ENCODE data around the gene FAM170B.

The FAM170B gene

DNA sequence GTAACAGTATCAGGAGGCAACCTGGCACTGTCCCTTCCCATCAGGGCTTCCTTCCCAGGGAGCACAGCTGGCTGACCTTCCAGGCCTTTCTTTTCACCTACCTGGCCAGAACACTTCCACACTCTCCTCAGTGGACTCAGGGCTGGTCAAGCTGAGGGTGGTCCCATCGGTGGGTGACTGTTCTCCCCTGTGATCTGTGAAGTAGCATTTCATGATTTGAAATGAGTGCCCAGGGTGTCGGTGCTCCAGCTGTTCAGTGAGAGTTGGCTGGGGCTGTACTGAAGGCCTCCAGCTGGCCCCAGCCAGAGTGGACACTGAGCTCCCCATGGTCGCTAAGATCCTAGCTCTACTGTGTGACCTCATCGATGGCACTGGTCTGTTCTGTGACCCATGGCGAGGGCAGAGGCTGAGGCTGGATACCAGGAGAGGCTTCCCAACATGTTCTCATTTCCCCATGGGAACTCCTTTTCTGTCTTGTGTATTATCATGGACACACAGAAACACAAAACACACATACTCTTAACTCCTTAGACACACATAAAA, at the start of gene FAM170B:
FAM170B (minus strand) TSS at position 316 of the 543 bp plus-strand sequence; CDS start at position 213, 103 bp downstream.
- no peak for DNase-seq

DNA sequence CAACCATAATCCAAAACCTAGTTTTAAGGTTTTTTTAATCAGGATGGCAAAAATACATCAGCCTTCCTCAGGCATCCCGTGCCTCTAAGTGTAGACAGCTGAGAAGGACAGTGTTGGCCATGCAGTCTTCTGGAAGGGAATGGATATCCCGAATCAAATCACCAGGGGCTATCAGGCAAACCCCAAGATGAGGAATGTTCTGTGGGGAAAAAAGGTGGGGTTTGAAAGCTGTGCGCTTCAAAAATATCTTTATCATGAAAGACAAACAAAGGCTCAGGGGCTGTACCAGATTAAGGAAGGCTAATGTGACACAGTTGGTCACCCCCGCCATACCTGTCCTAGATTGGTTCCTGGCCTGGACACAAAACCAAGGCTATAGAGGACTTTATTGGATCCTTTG, 49.0 kb upstream of the FAM170B start:
- no peak for DNase-seq

DNA sequence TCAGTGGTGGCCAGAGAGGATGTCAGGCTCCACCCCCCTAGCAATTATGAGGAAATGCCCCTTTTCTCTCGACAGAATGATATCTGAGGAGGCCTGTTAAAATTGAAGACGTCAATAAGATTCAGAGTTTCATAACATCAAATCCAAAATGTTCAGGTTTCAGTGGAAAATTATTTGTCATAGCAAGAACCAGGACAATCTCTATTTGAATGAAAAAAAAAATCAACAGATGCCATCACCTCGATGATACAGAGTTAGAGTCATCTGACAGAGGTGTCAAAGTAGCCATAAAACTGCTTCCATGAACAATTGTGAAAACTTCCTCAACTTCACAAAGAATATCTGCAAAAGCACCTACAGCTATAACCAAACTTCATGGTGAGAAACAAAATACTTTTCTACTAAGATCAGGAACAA, 46.6 kb upstream of the FAM170B start:
- DNase-seq = no peak

DNA sequence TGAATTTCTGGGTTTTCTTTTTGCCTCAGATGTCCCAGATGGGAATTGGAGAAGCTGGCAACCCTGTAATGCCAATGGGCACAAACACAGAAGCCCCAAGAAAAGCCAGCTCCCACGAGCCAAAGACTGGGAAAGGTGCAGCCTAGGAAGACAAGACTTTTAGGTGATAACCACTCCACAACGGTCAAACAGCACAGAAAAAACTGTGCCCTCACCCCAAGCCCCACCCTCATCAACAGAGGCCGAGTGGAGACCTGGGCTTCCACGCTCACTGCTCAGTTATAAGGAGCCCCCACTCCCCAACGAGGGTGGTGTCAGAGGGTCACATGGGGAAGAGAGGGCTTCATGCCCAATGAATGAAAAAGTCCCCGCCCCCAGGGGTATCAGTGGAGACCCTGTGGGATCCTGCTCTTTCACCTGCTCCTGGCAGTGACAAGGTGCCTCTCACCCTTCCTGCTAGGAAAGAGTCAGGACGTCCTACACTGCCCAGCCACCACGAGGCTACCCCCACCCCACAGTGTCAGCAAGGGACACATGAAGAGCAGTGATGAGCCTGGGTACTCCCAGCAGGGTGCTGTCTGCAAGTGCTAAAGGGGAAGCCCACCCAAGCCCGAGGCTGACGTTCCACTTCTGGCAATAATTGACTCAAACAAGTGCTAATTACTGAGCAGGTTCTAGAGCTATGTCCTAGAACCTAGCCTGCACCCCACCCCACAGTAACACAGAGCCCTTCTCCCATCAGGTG, 46.0 kb upstream of the FAM170B start:
- DNase-seq = no peak

DNA sequence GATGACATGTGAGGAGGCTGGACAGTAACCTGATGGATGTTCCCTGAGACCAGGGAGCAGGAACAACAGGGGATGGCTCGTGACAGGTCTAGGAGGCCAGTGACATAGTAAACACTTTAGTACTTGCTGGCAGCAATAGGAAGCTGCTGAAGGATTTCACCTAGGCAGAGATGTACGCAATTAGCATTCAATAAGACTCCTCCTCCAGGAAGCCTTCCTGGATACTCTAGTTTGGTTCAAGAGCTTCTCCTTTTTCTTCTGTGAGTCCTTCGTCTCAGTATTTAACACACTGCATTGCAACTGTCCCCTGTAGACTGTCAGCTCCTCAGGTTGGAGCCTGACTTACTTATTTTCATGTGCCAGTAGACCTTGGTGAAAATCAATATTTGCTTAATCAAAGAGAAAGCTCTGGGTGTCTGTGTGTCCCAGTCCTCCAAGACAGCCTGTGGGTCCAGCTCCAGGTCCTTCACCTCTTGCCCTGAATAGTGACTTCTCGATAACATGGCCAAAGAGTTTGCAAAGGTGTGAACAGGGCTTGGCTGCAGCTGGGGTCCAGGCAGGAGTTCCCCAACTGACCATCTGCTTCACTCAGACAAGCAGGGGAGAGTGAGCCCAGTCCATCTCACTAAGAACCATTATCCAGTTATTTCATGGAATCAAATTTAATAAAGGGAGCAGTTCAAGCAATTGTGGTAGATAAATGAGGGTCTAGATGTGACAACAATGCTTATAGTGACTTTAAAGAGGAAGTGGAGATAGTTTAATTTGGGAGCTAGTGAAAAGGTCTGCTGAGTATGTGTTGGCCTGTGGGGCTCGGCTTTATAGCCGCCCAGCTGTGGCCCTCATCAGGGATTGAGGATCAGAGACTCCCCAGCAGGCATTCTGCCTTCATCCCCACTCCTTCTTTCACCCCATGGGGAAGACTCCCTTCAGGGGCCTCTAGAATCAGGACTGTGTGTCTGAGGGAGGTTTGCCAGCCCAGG, 45.0 kb upstream of the FAM170B start:
- DNase-seq = no peak

DNA sequence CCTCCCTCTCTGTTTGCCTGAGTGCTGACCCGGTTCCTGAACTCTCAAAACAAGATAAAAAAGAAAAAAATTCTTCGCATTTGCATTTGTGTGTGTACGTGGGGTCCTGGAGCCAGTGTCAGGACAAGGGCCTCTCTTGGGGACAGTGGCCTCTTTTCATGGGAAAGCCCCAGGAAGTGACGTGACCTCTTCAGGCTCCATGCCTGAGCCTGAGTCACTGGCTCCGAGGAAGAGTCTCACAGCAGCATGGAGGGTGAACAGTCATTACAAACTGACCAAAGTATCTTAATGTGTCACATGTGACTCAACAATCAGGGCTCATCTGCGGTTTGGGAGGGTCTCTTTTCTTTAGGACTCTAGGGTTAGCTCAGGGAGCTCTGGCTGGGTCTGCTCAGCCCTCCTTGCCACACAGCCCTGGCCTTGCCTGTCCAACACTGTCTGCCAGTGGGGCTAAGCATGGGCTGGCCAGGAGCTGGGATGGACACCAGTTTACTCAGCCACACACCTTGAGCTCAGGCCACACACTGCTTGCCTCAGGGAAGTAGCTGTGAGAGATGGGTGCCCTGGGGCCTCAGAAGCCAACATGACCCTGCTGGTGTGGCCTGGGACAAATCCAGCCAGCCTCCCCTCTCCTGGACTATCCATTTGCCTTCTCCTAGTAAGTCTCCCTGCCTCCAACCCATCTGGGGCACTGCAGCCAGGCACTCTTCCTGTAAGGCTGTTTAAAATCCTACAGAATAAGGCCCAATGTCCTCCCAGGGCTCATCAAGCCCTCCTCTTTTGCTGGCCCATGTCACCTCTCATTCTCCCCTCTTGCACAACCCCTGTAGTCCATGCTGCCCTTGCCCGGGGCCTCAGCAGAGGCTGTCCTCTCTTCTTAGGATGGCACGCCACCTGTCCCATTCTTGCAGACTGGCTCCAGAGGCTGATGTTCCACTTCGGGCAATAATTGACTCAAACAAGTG, 43.9 kb upstream of the FAM170B start:
- no peak for DNase-seq

DNA sequence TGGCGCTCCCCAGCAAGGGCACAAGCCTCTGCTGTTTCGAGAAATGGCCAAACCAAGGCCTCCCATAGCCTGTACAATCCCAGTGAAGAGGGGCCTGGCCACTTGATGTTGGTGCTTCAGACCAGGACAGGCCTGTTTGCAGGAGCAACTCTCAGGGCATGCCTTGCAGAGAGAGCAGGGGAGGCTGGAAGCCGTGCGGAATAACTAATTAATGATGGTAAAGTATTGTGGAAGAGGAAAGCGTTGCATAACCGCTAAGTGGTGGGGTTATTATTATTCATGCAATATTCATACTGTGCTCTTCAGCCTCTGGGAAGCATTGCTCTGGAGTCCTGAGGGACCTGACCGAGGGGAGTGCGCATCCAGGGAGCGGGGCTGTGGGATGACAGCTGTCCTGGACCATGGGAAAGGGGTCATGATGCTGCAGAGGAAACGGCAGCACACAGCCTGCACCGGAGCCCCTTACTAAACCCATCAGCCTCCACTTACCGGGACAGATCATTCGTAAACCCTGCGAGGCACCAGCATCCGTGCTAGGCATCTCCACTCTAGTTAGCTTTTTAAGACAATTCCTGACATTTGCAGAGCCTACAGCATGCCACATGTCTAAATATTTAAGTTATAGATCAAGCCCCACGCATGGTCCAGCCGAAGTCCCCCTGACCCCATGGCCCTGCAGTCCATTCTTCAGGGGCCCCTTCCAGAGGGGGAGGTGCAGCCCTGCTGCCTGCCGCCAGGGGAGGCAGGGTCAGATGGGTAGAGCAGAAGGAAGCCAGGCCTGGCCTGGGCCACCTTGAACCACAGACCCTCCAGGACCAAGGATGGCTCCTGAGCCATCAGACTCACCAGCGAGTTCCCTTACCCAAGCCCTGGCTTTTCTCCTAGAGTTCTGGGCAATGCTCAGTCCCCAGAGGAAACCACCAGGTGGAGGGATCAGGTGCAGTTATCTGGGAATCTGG, 42.8 kb upstream of the FAM170B start:
- DNase-seq = no peak

DNA sequence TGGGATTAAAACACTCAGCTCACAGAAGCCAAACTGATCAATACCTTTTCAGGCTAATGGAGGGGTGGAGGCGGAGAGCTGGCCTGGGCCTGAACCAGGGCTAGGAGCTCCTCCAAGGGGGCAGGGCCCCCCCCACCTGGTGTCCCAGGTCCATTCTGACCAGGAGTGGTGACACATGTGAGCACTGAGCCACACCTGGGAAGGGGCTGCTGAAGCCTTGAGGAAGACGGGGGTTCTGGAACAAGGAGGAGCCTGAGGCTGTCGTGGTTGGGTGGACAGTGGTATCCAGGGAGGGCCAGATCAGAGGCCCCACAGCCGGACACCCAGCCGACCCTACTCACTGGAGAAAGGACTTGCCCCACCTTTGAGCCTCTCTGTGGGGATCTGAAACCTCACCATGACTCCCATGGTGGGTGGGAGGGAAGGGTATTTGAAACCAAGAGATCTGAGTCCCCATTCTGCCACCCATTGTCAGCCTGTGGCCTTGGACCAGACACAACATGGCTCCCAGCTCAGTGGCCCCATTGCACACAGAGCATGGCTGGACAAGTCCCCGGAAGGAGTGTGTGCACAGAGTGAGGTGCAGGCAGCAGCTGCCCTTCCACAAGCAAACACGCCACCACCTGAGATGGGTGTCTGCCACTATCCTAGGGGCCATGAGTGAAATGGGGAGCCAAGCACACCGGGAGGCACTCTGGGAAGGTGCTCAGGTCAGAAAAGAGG, 41.9 kb upstream of the FAM170B start:
- no peak for DNase-seq

DNA sequence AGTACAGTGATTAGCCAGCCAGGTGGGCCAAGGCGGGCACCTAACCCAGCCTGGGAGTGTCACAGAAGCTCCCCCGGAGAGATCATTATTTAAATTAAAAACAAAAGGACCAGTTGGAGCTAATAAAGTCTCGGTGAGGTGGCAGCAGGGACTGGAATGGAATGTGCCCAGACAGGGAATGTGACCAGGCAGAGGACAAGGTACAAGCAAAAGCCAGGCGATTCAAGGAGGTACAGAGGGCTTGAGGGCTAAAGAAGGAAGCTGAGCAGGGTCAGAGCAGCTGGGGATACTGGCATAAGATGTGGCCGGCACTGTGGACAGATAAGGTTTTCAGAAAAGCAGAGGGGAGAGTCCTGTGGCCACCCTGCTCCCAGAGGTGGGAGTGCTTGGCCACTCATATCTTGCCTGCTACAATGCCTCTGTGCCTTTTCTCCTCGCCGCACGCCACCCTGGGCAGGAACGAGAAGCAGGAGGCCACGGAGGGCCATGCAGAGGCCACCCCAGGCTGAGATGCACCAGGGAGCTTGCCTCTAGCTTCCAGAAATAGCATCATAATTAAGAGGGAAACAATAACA, 41.2 kb upstream of the FAM170B start:
- no peak for DNase-seq

DNA sequence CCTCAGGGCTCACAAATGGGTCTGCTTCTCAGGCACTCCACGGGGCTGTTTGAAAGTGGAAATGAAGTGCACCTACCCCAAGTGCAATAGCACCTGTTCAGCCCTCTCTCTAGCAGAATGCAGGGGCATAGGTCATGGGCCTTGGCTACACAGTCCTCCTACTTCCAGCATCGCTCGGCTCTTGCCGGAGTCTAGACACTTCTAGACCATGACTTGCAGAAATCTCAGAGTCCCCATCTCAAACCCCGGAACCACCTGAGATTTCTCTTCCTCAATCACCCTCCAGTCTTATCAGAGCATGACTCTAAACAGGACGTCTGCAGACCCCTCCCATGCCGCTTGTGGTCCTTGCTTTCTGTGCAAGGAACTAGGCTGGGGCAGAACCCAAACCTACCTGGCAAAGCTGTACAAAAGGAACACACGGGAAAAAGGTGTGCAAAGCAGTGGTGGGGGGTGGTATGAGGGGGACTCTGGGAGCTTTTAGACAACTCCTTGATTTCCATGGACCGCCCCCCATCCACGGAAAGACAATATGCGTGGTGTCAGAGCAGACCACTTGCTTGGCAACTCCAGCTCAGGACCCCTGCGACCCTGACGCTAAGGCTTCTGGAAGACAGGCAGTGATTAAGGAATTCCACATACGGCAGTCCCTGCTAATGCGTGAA, 40.6 kb upstream of the FAM170B start:
- DNase-seq = no peak

DNA sequence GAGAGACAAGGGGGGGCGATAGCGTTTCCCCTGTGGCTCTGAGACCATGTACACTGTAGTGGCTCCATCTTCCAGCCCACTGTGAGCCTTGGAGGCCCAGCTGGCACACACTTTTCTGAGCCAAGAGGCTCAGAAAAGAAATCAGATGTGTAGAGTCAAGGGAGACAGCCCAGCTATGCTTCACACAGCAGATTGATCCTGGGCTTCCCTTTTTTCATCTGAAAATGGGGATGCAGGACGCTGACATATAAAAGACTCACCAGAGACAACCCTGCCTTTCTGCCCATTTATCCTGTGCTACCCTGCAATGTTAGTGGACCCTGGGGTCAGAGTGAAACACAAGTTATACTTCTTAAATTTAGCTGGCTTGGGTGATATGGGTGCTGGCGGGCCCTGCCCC, 40.0 kb upstream of the FAM170B start:
- no peak for DNase-seq

DNA sequence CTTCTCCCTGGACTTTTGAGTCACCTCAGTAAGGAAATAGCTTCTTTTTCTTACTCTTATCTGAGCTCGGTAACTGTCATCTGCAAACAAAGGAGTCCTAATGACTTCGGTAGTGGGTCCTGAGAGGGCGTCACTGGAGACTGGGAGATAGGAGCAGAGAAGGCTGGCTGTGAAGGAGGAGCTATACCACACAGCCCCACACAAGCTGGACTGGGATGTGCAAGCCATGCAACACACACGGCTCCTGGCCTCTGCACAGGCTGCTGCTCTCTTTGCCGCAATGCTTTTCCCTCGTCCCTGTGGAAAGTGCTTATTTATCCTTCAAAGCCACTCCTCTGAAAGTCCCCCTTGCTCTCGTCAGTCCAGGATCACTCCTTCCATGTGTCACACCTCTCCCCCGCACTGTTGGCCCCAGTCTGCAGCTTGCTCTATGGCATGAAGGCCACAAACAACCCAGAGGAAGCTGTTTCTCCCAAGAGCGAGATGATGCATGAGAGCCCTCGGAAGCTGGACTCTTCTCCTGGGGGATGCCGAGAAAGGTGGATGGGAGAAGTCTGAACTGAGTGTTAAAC, 39.5 kb upstream of the FAM170B start:
- no peak for DNase-seq

DNA sequence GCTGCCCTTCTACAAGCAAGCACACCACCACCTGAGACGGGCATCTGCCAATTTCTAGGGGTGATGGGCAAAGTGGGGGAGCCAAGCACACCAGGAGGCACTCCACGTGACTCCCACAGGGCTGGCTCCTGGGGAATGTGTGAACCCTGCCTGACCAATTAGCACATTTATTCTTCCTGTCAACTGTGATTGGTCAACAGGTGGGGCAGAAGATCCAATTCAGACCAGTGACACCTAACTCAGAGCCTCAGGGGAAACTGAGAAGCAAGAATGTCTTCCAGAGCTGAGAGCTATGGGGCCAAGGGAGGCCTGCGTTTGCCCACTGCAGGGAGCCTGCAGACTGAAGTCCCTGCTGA, 38.9 kb upstream of the FAM170B start:
- no peak for DNase-seq

DNA sequence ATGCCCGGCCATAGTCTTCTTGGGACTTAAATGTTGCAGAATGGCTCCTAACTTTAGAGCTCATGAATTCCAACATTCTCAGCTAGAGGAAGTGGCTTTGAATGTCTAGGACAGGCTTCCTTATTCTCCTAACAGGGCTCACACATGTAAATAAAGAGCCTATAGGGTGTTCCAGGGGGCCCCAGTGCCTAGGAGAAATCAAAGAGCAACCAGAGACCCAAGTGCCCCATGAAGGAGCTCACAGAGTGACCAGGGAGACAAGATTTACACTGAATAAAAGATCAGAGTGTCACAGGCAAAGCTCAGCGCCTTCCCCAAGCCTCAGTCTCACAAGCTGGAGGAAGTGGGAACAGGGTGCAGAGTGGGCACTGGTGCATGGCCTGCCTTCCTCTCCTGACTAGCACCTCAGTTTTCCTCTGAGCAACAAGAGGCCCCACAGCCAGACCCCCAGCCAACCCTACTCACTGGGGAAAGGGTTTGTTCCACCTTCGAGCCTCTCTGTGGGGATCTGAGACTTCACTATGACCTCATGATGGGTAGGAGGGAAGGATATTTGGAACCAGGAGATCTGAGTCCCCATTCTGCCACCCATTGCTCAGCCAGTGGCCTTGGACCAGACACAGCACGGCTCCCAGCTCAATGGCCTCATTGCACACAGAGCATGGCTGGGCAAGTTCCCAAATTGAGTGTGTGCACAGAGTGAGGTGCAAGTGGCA, 38.4 kb upstream of the FAM170B start:
- no peak for DNase-seq

DNA sequence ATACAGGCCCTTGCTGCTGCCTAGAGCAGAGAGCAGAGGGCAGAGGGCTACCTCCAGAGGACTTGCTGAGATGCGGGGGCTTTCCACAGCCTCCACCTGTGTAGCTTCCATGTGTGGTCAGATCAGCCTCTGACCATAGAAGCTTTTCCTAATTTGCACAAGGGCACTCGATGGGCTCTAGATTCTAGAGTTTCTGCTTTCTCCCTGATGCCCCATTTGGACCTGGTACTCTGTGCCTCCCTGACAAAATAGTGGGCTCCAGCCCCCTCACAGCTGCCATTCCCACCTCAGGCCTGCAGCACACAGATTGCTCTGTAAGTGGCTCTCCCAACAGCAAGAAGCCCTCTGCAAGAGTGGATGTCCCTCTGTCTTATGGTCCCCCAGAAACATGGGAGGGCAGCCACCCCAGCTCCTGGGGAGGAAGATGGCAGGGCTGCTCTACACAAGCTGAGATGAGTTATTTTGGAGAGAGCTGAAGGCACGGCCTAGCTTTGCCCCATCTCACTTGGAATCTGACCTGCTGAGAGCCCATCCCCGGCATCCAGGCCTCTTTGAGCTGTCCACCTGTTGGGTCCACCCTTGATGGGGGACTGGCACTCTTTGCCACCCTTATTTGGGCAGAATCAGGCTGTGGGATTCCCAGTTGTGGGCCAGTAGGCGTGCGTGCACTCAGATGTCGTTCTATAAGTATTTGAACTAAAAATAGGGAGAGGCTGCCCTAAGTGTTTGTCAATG, 37.7 kb upstream of the FAM170B start:
- no peak for DNase-seq

DNA sequence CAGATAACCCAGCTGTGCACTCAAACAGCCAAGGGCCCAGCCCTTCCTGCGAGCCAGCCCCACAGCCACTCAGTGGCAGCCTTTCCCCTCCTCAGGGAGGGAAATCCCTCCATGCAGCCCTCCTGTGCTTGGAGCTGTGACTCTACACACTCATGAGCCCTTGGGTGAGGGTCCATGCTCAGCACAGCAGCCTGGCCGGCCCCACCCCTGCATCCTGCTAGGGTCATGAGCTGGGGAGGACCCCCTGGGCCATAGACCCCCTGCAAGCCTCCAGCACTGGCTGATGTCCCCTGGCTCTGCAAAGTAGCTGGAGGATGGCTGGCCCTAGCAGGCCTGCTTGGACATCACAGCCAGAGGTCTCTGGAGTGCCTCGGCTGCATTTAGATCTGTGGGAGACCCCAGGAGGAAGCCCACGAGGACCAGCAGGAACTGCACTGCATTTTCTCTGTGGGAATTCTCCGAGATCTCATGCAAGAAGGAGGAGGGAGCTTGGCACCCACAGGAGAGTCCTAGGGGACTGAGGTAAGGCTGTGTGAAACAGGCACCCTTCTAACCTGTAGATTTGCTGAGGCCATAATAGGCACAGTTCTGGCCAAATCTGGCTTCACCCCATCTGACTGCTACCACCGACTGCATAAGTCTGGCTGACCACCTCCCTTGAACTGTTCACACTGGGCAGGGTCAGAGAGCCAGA, 37.0 kb upstream of the FAM170B start:
- DNase-seq = no peak

DNA sequence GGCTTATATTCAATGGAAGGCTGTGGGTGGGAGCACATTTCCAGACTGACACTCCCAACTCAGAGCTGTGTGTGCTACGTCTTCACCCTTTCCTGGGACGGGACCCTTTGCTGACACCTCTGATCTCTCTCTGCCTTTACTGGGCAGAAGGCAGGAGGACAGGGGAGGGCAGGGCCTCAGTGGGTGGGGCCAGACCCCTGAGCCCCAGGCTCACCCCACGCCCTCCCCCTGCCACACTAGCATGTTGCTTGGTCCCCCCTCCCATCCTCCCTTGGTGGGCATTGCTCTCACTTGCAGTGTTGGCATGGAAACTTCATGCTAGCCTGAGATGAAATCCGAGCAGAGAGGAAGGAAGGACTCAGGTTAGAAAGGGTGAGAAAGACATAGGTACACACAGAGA, 36.0 kb upstream of the FAM170B start:
- DNase-seq = no peak
